ENCODE data around the gene GDPD3.
"Not testable (repeated sequence)": the region's sequence is repeated elsewhere in the genome, so short reads cannot be mapped to it uniquely, and the experiment has no call there.

Gene GDPD3

DNA sequence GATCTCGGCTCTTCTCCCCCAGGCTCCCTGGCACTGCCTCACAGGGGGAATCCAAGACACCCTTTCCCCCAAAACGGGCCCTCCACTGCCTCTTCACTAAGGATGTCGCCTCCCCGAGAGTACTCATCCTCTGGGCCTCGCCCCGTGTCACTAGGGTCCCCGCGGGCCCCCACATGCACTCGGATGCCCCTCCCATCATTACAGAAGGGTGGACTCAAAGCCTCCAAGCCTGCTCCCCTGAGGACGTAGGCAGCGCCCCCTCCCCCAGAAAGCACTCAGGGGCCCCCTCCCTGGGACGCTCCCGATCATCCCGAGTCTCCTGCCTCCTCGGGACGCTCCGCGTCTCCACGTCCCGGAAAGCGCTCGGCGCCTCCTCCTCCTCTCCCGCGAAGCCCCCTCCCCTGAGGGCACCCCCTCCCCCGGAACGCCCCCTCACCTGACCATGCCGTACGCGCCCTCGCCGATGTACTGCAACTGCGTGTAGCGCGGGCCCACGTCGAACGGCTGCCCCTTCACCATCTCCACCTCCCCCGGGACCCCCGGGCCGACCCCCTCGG is 9.3 kb upstream of the GDPD3 start:
- no peak for DNase-seq

- DNase-seq = peak; percentile 67
Observed at GRCh38 chr16:30121741-30122571, 8.6 kb upstream of the GDPD3 start.

DNA sequence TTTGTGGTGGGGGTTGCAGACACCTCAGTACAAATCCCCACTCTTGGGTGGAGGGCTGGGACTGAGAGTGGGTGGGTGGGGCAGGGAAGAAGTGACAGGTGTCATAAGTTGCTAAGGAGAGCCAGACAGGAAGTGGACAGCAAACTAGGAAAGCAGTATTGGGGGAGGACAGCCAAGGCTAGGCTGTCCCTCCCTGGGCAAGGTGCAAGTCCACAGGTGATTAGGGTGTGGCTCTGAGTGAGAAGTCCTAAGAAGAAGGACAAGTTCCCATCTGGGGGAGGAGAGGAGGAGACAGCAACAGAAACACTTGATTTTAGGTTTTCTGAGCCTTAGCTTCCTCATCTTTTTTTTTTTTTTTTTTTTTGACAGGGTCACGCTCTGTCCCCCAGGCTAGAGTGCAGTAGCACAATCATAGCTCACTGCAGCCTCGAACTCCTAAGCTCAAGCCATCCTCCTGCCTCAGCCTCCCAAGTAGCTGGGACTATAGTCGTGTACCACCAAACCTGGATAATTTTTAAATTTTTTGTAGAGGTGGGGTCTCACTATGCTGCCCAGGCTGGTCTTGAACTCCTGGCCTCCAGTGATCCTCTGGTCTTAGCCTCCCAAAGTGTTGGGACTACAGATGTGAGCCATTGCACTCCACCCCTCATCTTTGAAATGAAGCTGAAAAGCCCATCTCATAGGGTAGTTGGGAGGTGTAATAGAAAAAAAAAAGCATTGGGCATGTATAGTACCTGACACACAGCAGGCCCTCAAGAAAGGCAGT is 7.2 kb upstream of the GDPD3 start:
- DNase-seq = no peak

GRCh38 chr16:30119428-30119827 is 6.1 kb upstream of the GDPD3 start:
- no peak for DNase-seq

DNA sequence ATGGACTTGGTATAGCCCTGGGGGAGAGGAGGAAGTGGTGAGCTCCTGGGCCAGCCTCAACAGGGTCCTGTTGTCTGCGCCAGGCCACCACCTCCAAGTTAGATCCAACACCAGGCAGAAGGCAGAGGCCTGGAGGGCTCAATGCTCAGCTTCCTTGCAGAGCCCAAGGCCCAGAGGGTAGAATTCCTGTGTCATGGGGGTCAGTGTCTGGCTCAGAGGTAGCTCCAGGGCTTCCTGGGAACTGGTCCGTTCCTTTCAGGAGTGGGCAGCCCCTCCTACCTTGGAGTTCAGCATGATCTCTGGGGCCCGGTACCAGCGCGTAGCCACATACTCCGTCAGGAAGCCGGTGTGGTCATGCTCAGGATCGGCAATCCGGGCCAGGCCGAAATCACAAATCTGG is 4.4 kb upstream of the GDPD3 start:
- DNase-seq = no peak

- no peak for DNase-seq
Observed at GRCh38 chr16:30116291-30117207, 3.2 kb upstream of the GDPD3 start.

DNA sequence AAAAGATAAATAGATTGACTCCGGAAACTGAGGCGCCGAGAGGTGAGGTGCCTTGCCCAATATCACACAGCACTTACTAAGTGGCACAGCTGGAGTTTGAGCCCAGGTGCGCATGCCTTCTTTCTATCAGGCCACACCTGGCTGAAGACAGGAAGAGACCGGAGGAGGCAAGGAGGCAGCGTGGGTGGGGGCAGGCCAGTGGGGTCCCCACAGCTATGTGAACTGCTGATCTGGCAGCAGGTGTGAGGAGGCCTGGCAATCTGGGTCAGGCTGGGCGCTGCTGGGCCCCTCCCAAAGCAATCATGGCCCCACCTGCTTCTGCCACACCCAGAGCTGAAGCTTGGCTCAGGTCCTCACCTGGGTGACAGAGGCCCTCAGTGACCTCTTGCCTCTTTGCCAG is 1.9 kb upstream of the GDPD3 start:
- DNase-seq = no peak

GRCh38 chr16:30114833-30115232 is 1.5 kb upstream of the GDPD3 start:
- DNase-seq = not testable (repeated sequence)

GRCh38 chr16:30114411-30114810 is 1.1 kb upstream of the GDPD3 start:
- DNase-seq = no peak

DNA sequence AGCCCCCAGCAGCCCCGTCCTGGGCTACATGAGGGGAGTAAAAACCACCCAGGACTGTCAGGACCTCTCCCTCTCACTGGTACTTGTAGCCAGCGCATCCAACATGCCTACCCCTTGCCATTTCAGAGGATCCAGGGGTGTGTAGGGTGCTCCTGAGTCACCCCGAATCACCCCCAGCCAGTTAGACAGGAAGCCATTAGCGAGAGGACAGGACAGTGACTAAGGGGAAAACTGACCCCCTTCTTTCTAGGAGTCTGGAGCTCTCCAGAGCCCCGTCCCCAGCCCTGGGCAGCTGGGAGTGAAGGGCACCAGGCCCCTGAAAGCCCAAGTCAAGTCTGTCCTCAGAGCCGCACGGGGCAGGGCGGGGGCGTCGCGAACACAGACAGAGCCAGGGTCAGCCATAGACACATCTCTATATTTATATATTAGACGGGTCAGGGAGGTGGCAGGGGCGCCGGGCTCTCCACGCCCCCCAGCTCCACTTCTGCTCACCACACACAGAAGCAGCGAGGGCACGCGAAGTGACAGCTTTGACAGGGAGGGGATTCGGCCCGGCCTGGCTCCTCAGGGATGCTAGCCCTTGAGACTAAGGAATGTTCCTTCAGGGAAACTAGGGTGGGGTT is 485 bp upstream of the GDPD3 start:
- DNase-seq = no peak

DNA sequence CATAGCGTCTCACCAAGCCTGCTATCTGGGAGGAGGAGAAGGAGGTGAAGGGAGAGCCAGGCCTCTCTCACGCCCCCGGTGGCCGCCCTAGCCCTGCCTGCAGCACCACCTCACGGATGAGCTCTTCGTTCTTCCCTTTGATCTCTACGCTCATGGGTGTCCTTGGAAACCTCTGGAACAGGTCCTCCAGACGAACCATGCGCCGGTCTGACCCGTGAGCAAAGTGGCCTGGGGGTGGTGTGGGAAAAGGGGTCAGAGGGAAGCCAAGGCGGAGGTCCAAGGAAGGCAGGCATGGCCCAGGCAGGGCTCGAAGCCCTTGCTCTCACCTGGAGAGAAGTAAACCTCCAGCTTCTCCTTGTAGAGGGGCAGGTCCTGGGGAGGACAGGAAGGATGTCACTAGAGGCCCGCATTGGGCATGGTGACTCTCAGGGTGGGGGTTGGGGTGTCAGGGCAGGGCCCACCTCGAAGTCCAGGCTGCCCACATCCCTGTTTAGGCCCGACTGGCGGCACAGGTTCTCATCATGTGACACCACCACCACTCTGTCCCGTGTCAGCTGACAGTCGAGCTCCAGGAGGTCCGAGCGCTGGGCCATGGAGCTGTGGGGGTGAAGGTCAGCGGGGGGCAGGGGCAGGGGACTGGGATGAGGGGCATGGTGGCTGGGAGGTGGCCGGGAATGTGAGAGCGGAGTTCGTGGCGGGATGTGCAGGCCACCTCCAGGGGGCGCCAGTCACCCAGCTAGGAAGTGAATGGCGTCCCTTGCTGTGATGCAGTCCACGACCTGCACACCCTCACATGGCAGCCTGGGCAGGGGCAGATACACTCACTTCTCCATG is 923 bp downstream of the GDPD3 start:
- peak; percentile 54 for DNase-seq

- no peak for DNase-seq
Observed at GRCh38 chr16:30110661-30111060, 2.7 kb downstream of the GDPD3 start.

GRCh38 chr16:30108059-30108850 is 5.1 kb downstream of the GDPD3 start:
- DNase-seq = no peak

GRCh38 chr16:30104492-30104891 is 8.8 kb downstream of the GDPD3 start:
- no peak for DNase-seq

- DNase-seq = no peak
Observed at GRCh38 chr16:30104090-30104489, 9.2 kb downstream of the GDPD3 start.

GRCh38 chr16:30096862-30097563 is 16.3 kb downstream of the GDPD3 start:
- DNase-seq = no peak

DNA sequence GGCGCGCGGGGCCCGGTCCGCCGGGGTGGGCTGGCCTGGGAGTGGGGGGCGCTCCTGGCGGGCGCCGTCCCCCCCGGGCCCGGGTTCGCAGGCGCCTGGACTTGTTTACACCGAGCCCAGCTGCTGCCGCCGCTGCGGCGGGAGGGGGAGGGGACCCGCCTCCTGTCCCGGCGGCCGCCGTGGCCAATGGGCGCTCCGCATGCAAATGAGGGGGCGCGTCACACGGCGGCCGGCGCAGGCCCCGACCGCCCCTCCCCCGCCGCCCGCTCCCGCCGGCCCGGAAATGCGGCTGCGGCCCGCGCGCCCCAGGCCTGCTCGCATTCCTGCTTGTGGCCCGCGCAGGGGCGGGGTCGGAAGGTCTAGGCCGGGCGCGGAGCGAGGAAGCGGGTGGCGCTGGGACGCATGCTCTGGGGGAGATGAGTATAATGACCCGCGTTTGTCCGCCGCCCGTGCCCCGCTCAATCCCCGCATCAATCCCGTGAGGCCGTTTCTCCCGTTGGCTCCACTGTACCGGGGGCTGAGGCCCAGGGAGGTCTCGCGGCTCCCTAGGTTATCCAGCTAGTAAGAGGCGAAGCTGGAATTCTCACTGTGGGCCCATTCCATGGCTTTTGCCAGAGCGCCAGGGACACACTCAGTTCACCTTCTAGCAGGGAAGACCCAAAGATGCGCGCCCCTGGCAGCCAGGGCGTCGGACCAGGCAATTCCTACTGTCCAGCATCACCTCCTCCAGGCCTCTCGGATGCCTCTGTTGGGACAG is 17.1 kb downstream of the GDPD3 start, which contains the start of gene YPEL3:
Gene YPEL3, minus strand, starts transcription at position 109 of the 757 bp plus-strand sequence. CDS start 731 bp downstream, outside the sequence.
- DNase-seq = peak; percentile 95

- DNase-seq = peak; percentile 48
Observed at GRCh38 chr16:30095166-30096078, 17.9 kb downstream of the GDPD3 start.
